Measurements from ENCODE around the gene LIPI. TPM values are rescaled to one million over a fixed set of nuclear protein-coding genes. Genes with fewer than 3 reads are reported as not detected.

The LIPI gene
- total RNA-seq, 1 experiment from 2014 or later: not detected

DNA sequence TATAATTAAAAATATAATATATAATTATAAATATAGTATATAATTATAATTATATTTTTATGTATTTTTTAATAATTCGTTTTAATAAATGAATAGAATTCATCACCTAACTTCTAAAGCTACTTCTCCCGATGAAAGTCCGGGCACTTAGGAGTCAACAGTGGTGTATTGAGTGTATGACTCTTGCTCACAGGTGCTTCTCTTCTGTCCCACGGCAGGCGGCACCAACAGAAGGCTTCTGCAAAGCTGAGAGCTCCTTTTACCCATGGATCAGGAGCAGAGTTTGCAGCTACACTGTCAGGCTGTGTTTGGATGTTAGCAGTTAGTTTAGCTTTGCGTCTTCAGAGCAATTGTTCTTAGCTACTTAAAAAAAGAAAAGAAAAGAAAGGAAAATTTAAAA is 122.4 kb downstream of the LIPI start:
- TF ChIP-seq, protein P1, sequence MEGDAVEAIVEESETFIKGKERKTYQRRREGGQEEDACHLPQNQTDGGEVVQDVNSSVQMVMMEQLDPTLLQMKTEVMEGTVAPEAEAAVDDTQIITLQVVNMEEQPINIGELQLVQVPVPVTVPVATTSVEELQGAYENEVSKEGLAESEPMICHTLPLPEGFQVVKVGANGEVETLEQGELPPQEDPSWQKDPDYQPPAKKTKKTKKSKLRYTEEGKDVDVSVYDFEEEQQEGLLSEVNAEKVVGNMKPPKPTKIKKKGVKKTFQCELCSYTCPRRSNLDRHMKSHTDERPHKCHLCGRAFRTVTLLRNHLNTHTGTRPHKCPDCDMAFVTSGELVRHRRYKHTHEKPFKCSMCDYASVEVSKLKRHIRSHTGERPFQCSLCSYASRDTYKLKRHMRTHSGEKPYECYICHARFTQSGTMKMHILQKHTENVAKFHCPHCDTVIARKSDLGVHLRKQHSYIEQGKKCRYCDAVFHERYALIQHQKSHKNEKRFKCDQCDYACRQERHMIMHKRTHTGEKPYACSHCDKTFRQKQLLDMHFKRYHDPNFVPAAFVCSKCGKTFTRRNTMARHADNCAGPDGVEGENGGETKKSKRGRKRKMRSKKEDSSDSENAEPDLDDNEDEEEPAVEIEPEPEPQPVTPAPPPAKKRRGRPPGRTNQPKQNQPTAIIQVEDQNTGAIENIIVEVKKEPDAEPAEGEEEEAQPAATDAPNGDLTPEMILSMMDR (conservative IDR thresholded peaks at IDR 0.05): no peak
- WGBS (ENCODE audit: extremely low coverage, insufficient read length, low lambda C conversion rate): no CpG with 5 or more reads among the region's 6 CpGs
- Mint-ChIP-seq H3K9me3 (peaks cover 60 to 64% of the 10 kb centered on the region in 2 experiments), H3K27me3 (ENCODE audit: low read depth) (no peaks in the 10 kb centered on the region; the same call in 1 of the 2 replicates), H3K36me3 (ENCODE audit: insufficient read depth in 1 of 3, low read depth in 3 of 3) (peaks cover 21 to 33% (median 30%) of the 10 kb centered on the region in 3 experiments), H3K4me3 (no peak overlapping the region), H3K4me1 (no peaks in the 10 kb centered on the region), H3K27ac (no peak overlapping the region)
- no peaks in the 10 kb centered on the region for H3K79me2 ChIP-seq (ENCODE audit: insufficient read depth, low read length)
- H2AFZ ChIP-seq (ENCODE audit: low read length): no peak overlapping the region
- H3K4me2 ChIP-seq (ENCODE audit: insufficient read depth, insufficient read length, low read length): no peak overlapping the region
- no peaks in the 10 kb centered on the region for H3K9me3 ChIP-seq (ENCODE audit: control insufficient read depth, low read depth, low read length)
- no peaks in the 10 kb centered on the region for H3K4me1 ChIP-seq (ENCODE audit: insufficient read depth, low read length)
- no peak overlapping the region for H3K56ac ChIP-seq (ENCODE audit: insufficient read length, low read depth, low read length)
- no peak overlapping the region for H3K9ac ChIP-seq (ENCODE audit: extremely low read depth, insufficient read length, low read length)
- H4K91ac ChIP-seq (ENCODE audit: insufficient read length, low read depth, low read length): no peak overlapping the region
- H3T11ph ChIP-seq (ENCODE audit: low read length): no peak overlapping the region
- no peak overlapping the region for H2BK15ac ChIP-seq (ENCODE audit: low read depth, low read length)
- H2AK5ac ChIP-seq (ENCODE audit: insufficient read length, low read length): no peak overlapping the region
- H3K27me3 ChIP-seq (ENCODE audit: insufficient read depth, low read length): no peaks in the 10 kb centered on the region
- H3K14ac ChIP-seq (ENCODE audit: insufficient read depth, low read length): no peak overlapping the region
- no peaks in the 10 kb centered on the region for H3K79me1 ChIP-seq (ENCODE audit: insufficient read depth, low read depth, low read length, poor library complexity, severe bottlenecking)
- H2BK20ac ChIP-seq (ENCODE audit: low read depth, low read length, poor library complexity, severe bottlenecking): no peak overlapping the region
- H3K23me2 ChIP-seq (ENCODE audit: insufficient read length, low read depth, low read length, poor library complexity, severe bottlenecking): no peaks in the 10 kb centered on the region
- no peak overlapping the region for H4K8ac ChIP-seq (replicated peaks; ENCODE audit: insufficient read length, low read depth, low read length)
- no peak overlapping the region for H3K18ac ChIP-seq (ENCODE audit: insufficient read length, low read depth, low read length)
- no peak overlapping the region for H3K27ac ChIP-seq (ENCODE audit: insufficient read length, low read depth, low read length)
- H3K23ac ChIP-seq (ENCODE audit: insufficient read length, low read depth, low read length): no peak overlapping the region
- no peak for DNase-seq
- H4K5ac ChIP-seq (ENCODE audit: insufficient read length, low read depth, low read length): no peak overlapping the region
- H2BK120ac ChIP-seq (ENCODE audit: low read depth, low read length, poor library complexity, severe bottlenecking): no peak overlapping the region
- no peaks in the 10 kb centered on the region for H4K20me1 ChIP-seq (ENCODE audit: control insufficient read depth, insufficient read depth, insufficient read length)
- no peak overlapping the region for H2BK12ac ChIP-seq (ENCODE audit: insufficient read length, low read depth, low read length)
- H3K4ac ChIP-seq (ENCODE audit: low read depth, low read length): no peak overlapping the region
- H2BK5ac ChIP-seq (ENCODE audit: insufficient read length, low read length): no peak overlapping the region
